GM19023 (cell line): Measurements from ENCODE around the gene FBXL13.

Experiments used
- ATAC-seq: cut with Tn5 transposase; IDR thresholded peaks from one replicate; pipeline ENCODE4 v1.9.1; 2021; ENCODE audit warnings: mild to moderate bottlenecking, moderate library complexity; ENCODE audit not compliant: unreplicated experiment

FBXL13 gene

DNA sequence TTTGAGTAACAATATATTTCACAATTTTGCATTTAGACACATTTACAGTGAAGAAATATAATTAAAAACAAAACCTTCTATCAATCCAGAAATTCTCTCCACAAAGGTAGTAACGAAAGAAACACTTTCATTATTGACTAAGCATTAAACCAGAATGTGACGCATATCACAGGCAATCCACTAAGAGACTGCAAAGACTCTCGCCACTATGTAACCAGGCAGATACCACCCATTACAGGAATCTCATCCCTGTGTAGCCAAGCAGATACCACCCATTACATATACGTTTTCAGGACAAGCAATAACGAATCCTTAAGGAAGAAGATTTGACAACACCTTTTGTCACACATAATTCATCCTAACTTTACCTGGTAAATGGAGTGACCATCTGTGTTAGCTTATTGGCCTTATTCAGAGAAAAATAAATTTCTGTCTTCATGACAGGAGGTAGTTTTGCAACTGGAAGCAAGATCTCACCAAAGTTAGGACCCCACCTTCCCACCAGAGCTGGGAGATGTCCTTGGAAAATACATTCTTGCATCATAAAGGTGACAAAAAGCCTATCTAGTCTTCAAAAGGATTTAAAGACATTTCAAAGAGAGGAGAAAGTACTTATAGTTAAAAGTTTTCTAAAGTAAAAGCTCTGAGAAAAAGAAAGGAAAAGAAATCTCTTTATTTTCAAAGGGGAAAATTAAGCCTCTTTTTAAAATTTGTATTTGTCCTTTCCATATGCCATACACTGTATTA is 131.0 kb downstream of the FBXL13 start:
- no peak for ATAC-seq

DNA sequence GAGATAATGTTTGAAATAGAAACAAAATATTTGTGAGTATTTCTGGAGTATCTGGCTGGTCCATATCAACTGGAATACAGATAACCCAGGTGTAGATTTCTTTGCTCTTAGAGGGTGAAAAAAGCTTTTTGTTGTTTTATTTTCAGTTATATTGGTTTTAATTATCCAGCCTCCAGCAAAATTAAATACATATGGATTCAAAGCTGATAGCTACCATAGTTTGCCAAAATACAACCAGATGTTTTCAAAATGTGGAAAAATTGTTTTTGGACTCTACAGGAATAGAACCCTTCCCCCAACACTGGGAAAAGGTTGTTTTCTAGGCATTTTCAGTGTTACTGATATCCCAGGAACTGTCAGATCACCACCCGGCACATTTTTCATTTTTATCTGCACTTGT is 131.7 kb downstream of the FBXL13 start:
- ATAC-seq, result no peak

GRCh38 chr7:102942181-102942866 is 132.3 kb downstream of the FBXL13 start:
- ATAC-seq, result no peak

DNA sequence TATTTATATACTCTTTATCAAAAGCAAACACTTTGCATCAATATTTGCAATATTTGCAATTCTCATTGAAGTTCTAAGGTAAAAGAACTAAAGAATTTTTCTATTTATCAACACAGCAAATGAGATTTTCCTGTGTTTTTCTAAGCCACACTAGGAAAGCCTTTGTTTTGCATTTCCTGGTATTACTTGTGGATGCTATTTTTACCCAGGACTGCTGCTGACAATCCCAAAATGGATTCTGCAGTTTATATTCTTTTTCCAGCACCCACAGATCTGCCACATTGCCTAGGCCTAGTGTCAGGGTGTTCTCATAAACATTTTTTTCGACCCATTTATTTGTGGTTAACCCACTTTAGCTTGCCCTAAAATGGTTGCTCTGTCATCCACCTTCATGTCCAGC is 135.9 kb downstream of the FBXL13 start:
- ATAC-seq, result no peak

DNA sequence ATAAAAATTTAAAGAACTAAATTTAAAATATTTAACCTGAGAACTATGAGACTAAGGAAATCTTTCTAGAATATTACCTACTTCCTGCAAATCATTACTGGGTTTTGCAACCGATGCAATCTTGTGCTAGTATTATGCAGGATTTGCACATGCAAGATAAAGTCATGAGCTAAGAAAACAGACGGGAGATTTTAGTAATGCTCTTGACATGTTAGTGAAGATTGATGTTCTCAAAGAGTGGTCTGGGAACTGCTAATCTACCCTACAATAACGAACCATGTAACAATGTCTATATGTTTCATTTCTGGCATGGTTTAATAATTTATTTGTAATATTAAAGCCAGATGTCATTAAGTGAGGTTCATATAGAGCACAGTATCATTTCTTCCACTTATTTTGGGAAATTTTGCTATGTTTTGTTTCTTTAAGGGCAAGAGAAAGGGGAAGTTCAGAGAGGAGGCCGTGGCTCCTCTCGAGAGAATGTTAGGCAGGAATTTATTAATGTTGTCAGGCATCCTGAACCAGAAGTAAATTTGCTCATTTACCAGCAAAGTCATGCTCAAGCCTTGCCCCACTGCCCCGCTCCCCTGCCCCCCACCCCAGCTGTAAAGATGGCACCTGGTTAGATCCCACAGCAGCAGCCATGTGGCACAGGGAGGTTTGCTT is 139.0 kb downstream of the FBXL13 start:
- no peak for ATAC-seq

DNA sequence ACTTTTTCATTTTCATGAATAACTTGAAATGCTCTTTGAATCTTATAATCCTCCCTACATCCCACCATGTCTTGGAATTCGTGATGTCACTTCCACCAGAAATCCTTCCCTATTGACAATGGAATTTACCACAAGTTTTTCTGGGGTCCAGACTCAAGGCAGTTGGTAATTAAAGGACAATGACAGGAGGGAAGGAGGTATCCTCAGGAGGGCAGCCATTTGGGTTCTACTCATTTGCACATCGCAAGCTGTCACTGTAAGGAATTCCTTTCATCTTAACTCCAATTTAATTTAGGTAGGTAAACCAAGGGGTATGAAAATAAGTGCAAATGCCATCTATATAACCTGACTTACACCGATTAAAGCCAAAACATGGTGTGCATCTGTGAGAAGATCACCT is 139.9 kb downstream of the FBXL13 start:
- no peak for ATAC-seq

GRCh38 chr7:102934239-102934638 is 140.4 kb downstream of the FBXL13 start:
- no peak for ATAC-seq

DNA sequence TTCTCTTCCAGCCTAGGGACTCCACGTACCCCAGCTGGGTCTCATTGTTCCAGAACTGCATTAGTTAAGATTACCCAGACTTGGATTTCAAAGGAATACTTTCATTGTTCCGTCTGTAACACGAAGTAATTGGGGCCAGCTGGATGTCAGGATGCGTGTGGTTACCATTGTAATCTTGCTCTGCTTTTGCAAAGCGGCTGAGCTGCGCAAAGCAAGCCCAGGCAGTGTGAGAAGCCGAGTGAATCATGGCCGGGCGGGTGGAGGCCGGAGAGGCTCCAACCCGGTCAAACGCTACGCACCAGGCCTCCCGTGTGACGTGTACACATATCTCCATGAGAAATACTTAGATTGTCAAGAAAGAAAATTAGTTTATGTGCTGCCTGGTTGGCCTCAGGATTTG is 140.8 kb downstream of the FBXL13 start:
- no peak for ATAC-seq

DNA sequence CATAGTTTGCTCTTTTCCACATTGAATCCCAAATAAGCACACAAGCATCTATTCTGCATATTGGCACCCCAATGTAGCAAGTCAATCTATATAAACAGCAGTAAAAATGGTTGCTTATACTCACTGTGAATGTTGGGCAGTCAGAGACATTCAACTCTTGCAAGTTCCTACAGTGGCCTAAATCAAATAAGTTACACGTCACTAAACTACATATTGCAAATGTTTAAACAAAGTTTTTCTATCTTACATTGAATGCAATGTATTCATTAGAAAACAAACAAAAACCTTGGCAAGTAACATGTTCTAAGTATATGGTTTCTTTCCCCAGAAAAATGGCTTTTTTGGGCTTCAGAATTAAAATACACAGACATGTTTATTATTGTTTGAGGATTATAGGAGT is 142.8 kb downstream of the FBXL13 start:
- no peak for ATAC-seq

GRCh38 chr7:102927312-102927933 is 147.2 kb downstream of the FBXL13 start:
- no peak for ATAC-seq

GRCh38 chr7:102926783-102927140 is 147.8 kb downstream of the FBXL13 start:
- no peak for ATAC-seq

GRCh38 chr7:102925976-102926782 is 148.4 kb downstream of the FBXL13 start:
- ATAC-seq, result no peak

GRCh38 chr7:102918845-102919244 is 155.8 kb downstream of the FBXL13 start:
- ATAC-seq, result no peak

DNA sequence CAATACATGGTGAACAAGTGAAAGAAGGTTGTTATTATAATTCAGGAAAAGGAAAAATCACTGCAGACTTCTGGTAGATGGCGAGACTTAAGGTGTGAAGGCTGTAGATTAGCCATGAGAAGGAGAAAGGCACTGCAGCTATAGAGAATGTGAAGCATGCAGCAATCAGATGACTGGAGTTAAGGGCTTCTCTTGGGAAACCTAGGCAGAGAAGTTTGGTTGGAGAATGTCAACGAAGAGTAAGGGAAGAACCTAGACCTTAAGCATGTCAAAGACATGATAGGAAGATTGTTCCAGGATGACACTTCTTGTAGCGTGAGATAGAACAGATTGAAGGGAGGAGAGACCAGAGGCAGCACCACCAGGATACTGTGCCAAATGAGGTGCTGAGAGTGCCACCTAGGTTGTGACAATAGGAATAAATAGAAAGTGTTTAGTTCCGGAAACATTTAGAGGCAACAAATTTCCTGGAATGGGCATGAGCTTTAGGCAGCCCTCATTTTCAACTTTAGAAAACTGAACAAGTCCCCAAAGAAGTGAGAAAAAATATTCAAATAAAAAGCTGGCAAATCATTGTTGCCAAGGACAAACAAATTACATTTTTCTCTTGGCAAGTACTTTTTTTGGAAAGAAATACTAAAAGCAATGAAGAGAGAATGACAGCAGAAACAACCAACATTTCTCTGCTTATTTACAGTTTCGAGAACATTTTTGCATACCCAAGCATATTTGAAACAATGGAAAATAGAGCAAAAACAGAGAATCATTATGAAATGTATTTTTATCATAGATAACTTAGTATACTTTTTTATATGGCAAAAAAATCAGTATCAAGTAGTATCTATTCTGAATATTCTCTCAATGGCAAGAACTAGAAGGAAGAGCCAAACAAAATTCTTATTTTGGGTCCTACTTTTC is 156.9 kb downstream of the FBXL13 start:
- ATAC-seq, result no peak

DNA sequence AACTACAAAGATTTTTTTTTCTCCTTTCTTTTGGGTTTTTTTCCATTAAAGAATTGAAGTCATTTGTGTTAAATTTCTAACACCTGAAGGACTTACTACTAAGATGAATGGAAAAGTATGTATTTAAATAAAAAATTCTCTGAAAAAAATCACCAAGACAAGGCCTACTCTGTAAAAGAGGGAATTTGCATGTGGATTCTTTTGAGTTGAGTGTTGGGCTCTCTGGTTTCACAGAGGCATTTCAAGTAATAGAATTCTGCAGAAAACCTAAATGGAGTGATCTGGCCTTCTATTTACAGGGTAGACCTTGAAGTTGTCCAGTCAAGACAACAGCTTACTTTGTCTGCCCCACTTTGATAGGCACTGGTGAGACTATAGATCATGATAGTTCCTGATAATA is 157.7 kb downstream of the FBXL13 start:
- no peak for ATAC-seq

- ATAC-seq, result no peak
Observed at GRCh38 chr7:102916426-102916825, 158.2 kb downstream of the FBXL13 start.

GRCh38 chr7:102914585-102914984 is 160.0 kb downstream of the FBXL13 start:
- ATAC-seq, result no peak

GRCh38 chr7:102913826-102914225 is 160.8 kb downstream of the FBXL13 start:
- ATAC-seq, result no peak

DNA sequence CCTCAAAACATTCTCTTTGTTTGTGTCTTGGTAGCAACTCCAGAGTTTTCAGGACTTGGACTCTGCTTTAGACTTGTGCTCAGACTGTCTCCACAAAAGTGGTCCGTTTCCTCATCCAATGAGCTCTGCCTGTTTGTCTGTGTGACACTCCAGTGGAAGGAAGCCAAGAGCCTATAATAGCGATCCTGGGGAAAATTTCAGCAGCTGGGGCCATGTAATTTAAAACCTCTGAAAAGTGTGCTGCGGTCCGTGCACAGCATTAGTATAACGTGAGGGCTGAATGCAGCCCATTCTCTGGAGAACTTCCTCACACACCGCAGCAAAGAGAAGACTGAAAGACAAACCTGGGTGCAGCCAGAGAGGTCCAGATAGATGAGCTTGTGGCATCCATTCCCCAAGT is 161.9 kb downstream of the FBXL13 start, which contains the start of gene LRRC17:
TSS of gene LRRC17 (plus strand) at position 259 of the 400 bp plus-strand sequence. CDS start 20,914 bp downstream, outside the sequence.
- no peak for ATAC-seq

DNA sequence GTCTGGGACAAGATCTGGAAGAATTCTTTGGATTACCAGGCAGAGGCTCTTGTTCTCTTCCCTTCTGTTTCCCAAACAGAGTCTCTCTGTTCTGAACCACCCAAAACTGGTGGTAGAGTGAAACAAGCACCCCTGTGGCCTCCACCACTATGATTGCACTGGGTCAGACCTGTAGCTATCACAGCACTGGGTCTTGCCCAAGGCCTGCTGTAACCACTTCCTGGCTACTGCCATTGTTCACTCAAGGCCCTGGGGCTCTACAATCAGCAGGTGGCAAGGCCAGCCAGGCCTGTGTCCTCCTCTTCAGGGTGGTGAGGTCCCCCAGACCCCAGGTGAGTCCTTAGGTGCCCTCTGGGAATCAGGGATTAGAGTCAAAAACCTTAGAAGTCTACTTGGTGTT is 165.9 kb downstream of the FBXL13 start:
- ATAC-seq, result no peak
